GM23338 (cell line): ENCODE data around the gene ALDH8A1. TPM values are rescaled to one million over a fixed set of nuclear protein-coding genes. Genes with fewer than 3 reads are reported as not detected.

ENCODE experiments used
- ATAC-seq: fragments of 200-7000 bp; cut with Tn5 transposase; 3 replicates; pipeline ENCODE4 v1.9.1; 2020
- DNase-seq: peaks from one replicate; pipeline ENCODE4 v3.0.0-alpha.2; 2015; ENCODE audit warnings: low spot score
- H2AFZ ChIP-seq: fragments of 200-600 bp; sonication (generic); 2 replicates; pipeline ENCODE4 v1.8.0; 2016; ENCODE audit warnings: antibody characterized with exemption, mild to moderate bottlenecking, moderate library complexity
- H3F3A ChIP-seq: fragments of 200-600 bp; sonication (generic); replicated peaks from 2 replicates; pipeline ENCODE4 v1.8.0; 2017; ENCODE audit warnings: antibody characterized with exemption, mixed run types, low read depth
- H3K27ac ChIP-seq: fragments of 200-600 bp; sonication (generic); 2 replicates; pipeline ENCODE4 v1.6.1; 2016; ENCODE audit warnings: low read depth
- H3K27me3 ChIP-seq: fragments of 200-600 bp; sonication (generic); 2 replicates; pipeline ENCODE4 v1.8.0; 2016; ENCODE audit warnings: mild to moderate bottlenecking, mixed run types, moderate library complexity; ENCODE audit not compliant: insufficient read depth
- H3K36me3 ChIP-seq: fragments of 200-600 bp; sonication (generic); 2 replicates; pipeline ENCODE4 v1.8.0; 2016; ENCODE audit warnings: mild to moderate bottlenecking; ENCODE audit not compliant: insufficient read depth
- H3K4me1 ChIP-seq: fragments of 200-600 bp; sonication (generic); 2 replicates; pipeline ENCODE4 v1.8.0; 2016; ENCODE audit warnings: mild to moderate bottlenecking, moderate library complexity; ENCODE audit not compliant: insufficient read depth
- H3K4me2 ChIP-seq: fragments of 200-600 bp; sonication (generic); 2 replicates; pipeline ENCODE4 v1.7.1; 2017; ENCODE audit warnings: mixed run types
- H3K4me3 ChIP-seq: fragments of 200-600 bp; sonication (generic); 2 replicates; pipeline ENCODE4 v1.6.1; 2016; ENCODE audit warnings: mixed run types
- H3K79me2 ChIP-seq: fragments of 200-600 bp; sonication (generic); replicated peaks from 2 replicates; pipeline ENCODE4 v1.8.0; 2017; ENCODE audit warnings: mild to moderate bottlenecking; ENCODE audit not compliant: insufficient read depth
- H3K9me2 ChIP-seq: fragments of 200-600 bp; sonication (generic); 2 replicates; pipeline ENCODE4 v1.8.0; 2017; ENCODE audit not compliant: insufficient read depth
- H4K20me1 ChIP-seq: fragments of 200-600 bp; sonication (generic); replicated peaks from 2 replicates; pipeline ENCODE4 v1.8.0; 2017; ENCODE audit warnings: mild to moderate bottlenecking; ENCODE audit not compliant: insufficient read depth
- H3K27ac Mint-ChIP-seq: 2 replicates; pipeline ENCODE4 v1.8.0; 2020; ENCODE audit warnings: inconsistent platforms, mild to moderate bottlenecking, moderate library complexity, mixed read lengths
- H3K27me3 Mint-ChIP-seq: 3 replicates; pipeline ENCODE4 v1.8.0; 2022; ENCODE audit warnings: low read depth, mild to moderate bottlenecking, moderate library complexity, mixed read lengths, inconsistent platforms; ENCODE audit not compliant: insufficient read depth, poor library complexity
- H3K36me3 Mint-ChIP-seq: 3 replicates; pipeline ENCODE4 v1.8.0; 2021; ENCODE audit warnings: low read depth, mild to moderate bottlenecking, inconsistent platforms, moderate library complexity, mixed read lengths
- H3K4me1 Mint-ChIP-seq: 3 replicates; pipeline ENCODE4 v1.8.0; 2020; ENCODE audit warnings: mild to moderate bottlenecking, inconsistent platforms, mixed read lengths
- H3K4me3 Mint-ChIP-seq: 3 replicates; pipeline ENCODE4 v1.8.0; 2021; ENCODE audit warnings: moderate library complexity, mild to moderate bottlenecking, inconsistent platforms, mixed read lengths
- H3K9me3 Mint-ChIP-seq: 3 replicates; pipeline ENCODE4 v1.8.0; 2020; ENCODE audit warnings: moderate library complexity, mild to moderate bottlenecking, inconsistent platforms, mixed read lengths
- CREB1 ChIP-seq: fragments of 250-450 bp; sonication (Bioruptor Pico); IDR thresholded peaks from 2 replicates; pipeline ENCODE4 v1.5.0; 2020; ENCODE audit warnings: low read depth, mild to moderate bottlenecking, moderate library complexity
- EZH2 ChIP-seq: fragments of 200-600 bp; sonication (generic); IDR thresholded peaks from one replicate; pipeline ENCODE4 v1.8.0; 2017; ENCODE audit warnings: antibody characterized with exemption, mild to moderate bottlenecking, low read depth; ENCODE audit not compliant: unreplicated experiment
- EZH2phosphoT487 ChIP-seq: fragments of 200-600 bp; sonication (generic); IDR thresholded peaks from one replicate; pipeline ENCODE4 v1.8.1; 2018; ENCODE audit warnings: antibody characterized with exemption; ENCODE audit not compliant: unreplicated experiment
- JUNB ChIP-seq: IDR thresholded peaks from one replicate; pipeline ENCODE4 v1.6.1; 2016; ENCODE audit warnings: antibody characterized with exemption; ENCODE audit not compliant: unreplicated experiment
- NANOG ChIP-seq: IDR thresholded peaks from 2 replicates; pipeline ENCODE4 v1.6.1; 2016; ENCODE audit warnings: antibody characterized with exemption, borderline replicate concordance
- POLR2AphosphoS5 ChIP-seq: IDR thresholded peaks from 2 replicates; pipeline ENCODE4 v1.6.1; 2016; ENCODE audit warnings: antibody characterized with exemption, low read depth
- REST ChIP-seq: IDR thresholded peaks from one replicate; pipeline ENCODE4 v1.6.1; 2018; ENCODE audit warnings: antibody characterized with exemption; ENCODE audit not compliant: unreplicated experiment
- STAT1 ChIP-seq: IDR thresholded peaks from one replicate; pipeline ENCODE4 v1.6.1; 2016; ENCODE audit warnings: antibody characterized with exemption; ENCODE audit not compliant: unreplicated experiment
- ZNF114 ChIP-seq: fragments of 250-450 bp; sonication (Bioruptor Pico); IDR thresholded peaks from 2 replicates; pipeline ENCODE4 v1.5.0; 2020; ENCODE audit warnings: mild to moderate bottlenecking, moderate library complexity
- ZNF331 ChIP-seq: fragments of 250-450 bp; sonication (Bioruptor Pico); IDR thresholded peaks from 2 replicates; pipeline ENCODE4 v1.5.0; 2020; ENCODE audit warnings: low read depth, mild to moderate bottlenecking, moderate library complexity
- polyA plus RNA-seq: library from polyadenylated mRNA; unstranded; fragments of >200 nt; fragmentation: Nextera tagmentation; extraction: Ambion mirVana; gene quantifications from 2 replicates; pipeline ENCODE4 v1.2.1, GENCODE V29; 2016
- total RNA-seq: library from RNA; depleted of rRNA; stranded (reverse); fragments of >200 nt; shearing (Covaris generic); gene quantifications from 2 replicates; pipeline ENCODE4 v1.2.3, GENCODE V29; 2014
- TF ChIP-seq, protein P1 (sequence below): fragments of 250-450 bp; sonication (Bioruptor Pico); IDR thresholded peaks from 2 replicates; pipeline ENCODE4 v1.5.0; 2020; ENCODE audit warnings: mild to moderate bottlenecking, moderate library complexity
- TF ChIP-seq, protein P2 (sequence below), 2 experiments: fragments of 200-600 bp in 1 of 2; sonication (generic) in 1 of 2; conservative IDR thresholded peaks; 2 replicates each; pipeline versions ENCODE4 v1.5.1 to v1.6.1; 2016 to 2017; ENCODE audit warnings: antibody characterized with exemption in 2 of 2, low read depth in 2 of 2, mild to moderate bottlenecking in 2 of 2, moderate library complexity in 1 of 2
- TF ChIP-seq, protein P3 (sequence below): IDR thresholded peaks from 2 replicates; pipeline ENCODE4 v1.6.1; 2016; ENCODE audit warnings: antibody characterized with exemption

ALDH8A1 gene
- total and polyA plus RNA-seq, 2 experiments from 2014 or later, result not detected

GRCh38 chr6:134920422-134920821 is 29.5 kb downstream of the ALDH8A1 start:
- H3K79me2 ChIP-seq, result no peaks in the 10 kb centered on the region
- H2AFZ ChIP-seq, result no peak overlapping the region
- H3K9me3 Mint-ChIP-seq, result no peaks in the 10 kb centered on the region
- no peaks in the 10 kb centered on the region for H4K20me1 ChIP-seq
- no peak overlapping the region for H3K27ac Mint-ChIP-seq
- TF ChIP-seq EZH2, result no peak
- TF ChIP-seq, protein P1, sequence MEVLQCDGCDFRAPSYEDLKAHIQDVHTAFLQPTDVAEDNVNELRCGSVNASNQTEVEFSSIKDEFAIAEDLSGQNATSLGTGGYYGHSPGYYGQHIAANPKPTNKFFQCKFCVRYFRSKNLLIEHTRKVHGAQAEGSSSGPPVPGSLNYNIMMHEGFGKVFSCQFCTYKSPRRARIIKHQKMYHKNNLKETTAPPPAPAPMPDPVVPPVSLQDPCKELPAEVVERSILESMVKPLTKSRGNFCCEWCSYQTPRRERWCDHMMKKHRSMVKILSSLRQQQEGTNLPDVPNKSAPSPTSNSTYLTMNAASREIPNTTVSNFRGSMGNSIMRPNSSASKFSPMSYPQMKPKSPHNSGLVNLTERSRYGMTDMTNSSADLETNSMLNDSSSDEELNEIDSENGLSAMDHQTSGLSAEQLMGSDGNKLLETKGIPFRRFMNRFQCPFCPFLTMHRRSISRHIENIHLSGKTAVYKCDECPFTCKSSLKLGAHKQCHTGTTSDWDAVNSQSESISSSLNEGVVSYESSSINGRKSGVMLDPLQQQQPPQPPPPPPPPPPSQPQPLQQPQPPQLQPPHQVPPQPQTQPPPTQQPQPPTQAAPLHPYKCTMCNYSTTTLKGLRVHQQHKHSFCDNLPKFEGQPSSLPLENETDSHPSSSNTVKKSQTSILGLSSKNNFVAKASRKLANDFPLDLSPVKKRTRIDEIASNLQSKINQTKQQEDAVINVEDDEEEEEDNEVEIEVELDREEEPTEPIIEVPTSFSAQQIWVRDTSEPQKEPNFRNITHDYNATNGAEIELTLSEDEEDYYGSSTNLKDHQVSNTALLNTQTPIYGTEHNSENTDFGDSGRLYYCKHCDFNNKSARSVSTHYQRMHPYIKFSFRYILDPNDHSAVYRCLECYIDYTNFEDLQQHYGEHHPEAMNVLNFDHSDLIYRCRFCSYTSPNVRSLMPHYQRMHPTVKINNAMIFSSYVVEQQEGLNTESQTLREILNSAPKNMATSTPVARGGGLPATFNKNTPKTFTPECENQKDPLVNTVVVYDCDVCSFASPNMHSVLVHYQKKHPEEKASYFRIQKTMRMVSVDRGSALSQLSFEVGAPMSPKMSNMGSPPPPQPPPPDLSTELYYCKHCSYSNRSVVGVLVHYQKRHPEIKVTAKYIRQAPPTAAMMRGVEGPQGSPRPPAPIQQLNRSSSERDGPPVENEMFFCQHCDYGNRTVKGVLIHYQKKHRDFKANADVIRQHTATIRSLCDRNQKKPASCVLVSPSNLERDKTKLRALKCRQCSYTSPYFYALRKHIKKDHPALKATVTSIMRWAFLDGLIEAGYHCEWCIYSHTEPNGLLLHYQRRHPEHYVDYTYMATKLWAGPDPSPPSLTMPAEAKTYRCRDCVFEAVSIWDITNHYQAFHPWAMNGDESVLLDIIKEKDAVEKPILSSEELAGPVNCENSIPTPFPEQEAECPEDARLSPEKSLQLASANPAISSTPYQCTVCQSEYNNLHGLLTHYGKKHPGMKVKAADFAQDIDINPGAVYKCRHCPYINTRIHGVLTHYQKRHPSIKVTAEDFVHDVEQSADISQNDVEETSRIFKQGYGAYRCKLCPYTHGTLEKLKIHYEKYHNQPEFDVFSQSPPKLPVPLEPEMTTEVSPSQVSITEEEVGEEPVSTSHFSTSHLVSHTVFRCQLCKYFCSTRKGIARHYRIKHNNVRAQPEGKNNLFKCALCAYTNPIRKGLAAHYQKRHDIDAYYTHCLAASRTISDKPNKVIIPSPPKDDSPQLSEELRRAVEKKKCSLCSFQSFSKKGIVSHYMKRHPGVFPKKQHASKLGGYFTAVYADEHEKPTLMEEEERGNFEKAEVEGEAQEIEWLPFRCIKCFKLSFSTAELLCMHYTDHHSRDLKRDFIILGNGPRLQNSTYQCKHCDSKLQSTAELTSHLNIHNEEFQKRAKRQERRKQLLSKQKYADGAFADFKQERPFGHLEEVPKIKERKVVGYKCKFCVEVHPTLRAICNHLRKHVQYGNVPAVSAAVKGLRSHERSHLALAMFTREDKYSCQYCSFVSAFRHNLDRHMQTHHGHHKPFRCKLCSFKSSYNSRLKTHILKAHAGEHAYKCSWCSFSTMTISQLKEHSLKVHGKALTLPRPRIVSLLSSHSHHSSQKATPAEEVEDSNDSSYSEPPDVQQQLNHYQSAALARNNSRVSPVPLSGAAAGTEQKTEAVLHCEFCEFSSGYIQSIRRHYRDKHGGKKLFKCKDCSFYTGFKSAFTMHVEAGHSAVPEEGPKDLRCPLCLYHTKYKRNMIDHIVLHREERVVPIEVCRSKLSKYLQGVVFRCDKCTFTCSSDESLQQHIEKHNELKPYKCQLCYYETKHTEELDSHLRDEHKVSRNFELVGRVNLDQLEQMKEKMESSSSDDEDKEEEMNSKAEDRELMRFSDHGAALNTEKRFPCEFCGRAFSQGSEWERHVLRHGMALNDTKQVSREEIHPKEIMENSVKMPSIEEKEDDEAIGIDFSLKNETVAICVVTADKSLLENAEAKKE, result no peak
- TF ChIP-seq CREB1 (CRISPR knock-in tag), result no peak
- no peak for TF ChIP-seq STAT1
- no peak for TF ChIP-seq EZH2phosphoT487
- TF ChIP-seq, protein P2, sequence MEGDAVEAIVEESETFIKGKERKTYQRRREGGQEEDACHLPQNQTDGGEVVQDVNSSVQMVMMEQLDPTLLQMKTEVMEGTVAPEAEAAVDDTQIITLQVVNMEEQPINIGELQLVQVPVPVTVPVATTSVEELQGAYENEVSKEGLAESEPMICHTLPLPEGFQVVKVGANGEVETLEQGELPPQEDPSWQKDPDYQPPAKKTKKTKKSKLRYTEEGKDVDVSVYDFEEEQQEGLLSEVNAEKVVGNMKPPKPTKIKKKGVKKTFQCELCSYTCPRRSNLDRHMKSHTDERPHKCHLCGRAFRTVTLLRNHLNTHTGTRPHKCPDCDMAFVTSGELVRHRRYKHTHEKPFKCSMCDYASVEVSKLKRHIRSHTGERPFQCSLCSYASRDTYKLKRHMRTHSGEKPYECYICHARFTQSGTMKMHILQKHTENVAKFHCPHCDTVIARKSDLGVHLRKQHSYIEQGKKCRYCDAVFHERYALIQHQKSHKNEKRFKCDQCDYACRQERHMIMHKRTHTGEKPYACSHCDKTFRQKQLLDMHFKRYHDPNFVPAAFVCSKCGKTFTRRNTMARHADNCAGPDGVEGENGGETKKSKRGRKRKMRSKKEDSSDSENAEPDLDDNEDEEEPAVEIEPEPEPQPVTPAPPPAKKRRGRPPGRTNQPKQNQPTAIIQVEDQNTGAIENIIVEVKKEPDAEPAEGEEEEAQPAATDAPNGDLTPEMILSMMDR (conservative IDR thresholded peaks at IDR 0.05; ENCODE audit: low read depth in 2 of 2), result no peak
- no peak for TF ChIP-seq REST
- TF ChIP-seq, protein P3, sequence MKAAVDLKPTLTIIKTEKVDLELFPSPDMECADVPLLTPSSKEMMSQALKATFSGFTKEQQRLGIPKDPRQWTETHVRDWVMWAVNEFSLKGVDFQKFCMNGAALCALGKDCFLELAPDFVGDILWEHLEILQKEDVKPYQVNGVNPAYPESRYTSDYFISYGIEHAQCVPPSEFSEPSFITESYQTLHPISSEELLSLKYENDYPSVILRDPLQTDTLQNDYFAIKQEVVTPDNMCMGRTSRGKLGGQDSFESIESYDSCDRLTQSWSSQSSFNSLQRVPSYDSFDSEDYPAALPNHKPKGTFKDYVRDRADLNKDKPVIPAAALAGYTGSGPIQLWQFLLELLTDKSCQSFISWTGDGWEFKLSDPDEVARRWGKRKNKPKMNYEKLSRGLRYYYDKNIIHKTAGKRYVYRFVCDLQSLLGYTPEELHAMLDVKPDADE, result no peak
- TF ChIP-seq ZNF331 (CRISPR knock-in tag), result no peak
- TF ChIP-seq ZNF114 (CRISPR knock-in tag), result no peak
- TF ChIP-seq POLR2AphosphoS5, result no peak
- no peak for TF ChIP-seq JUNB
- no peak for TF ChIP-seq NANOG
- DNase-seq (no peak), ATAC-seq (no peak)
- no peak overlapping the region for H3K4me3 Mint-ChIP-seq
- H3K4me1 ChIP-seq, result no peaks in the 10 kb centered on the region
- H3K9me2 ChIP-seq, result no peaks in the 10 kb centered on the region; the same call in none of the 2 replicates
- H3K27ac ChIP-seq, result no peak overlapping the region
- H3K4me2 ChIP-seq, result no peak overlapping the region
- no peaks in the 10 kb centered on the region for H3K36me3 Mint-ChIP-seq
- no peaks in the 10 kb centered on the region for H3K27me3 ChIP-seq
- no peak overlapping the region for H3K4me3 ChIP-seq
- H3F3A ChIP-seq, result no peaks in the 10 kb centered on the region
- H3K4me1 Mint-ChIP-seq, result peaks cover 3% of the 10 kb centered on the region
- H3K36me3 ChIP-seq, result no peaks in the 10 kb centered on the region
- H3K27me3 Mint-ChIP-seq, result peaks cover 4% of the 10 kb centered on the region
